Measurements from ENCODE around the gene PRPSAP2.
"Not testable (repeated sequence)": the region's sequence is repeated elsewhere in the genome, so short reads cannot be mapped to it uniquely, and the experiment has no call there.

Gene PRPSAP2

DNA sequence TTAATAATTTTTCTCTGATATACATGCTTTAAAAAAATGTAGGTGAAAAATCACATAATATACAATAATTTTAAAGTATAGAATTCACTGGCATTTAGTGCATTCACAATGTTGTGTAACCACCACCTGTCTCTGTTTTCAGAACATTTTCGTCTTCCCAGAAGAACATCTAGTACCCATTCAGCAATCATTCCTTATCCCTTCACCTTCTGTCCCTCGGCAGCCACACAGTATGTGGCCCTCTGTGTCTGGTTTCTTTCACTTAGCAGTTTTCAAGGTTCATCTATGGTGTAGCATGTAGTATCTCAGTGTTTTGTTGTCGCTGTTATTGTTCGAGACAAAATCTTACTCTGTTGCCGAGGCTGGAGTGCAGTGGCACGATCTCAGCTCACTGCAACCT lies 33.6 kb downstream of the PRPSAP2 start:
- DNase-seq: no peak

DNA sequence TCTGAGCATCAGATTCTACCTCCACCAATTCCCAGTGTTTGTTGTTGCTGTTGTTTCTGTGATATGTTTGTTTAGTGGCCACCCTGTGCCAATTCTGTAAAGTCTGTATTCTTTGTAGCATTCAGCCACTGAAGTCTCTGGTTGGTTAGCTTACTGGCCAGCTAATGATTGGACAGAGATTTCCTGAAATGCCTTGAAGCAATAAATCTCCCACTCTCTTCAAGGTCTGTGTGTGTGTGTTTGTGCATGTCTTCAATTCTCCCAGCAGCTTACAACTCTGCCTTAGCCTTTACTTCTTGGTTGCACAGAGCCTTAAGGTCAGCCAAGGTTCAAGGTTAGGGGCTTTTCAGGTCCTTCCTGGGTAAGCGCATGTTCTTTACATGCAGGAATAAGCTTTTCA lies 38.2 kb downstream of the PRPSAP2 start:
- no peak for DNase-seq

DNA sequence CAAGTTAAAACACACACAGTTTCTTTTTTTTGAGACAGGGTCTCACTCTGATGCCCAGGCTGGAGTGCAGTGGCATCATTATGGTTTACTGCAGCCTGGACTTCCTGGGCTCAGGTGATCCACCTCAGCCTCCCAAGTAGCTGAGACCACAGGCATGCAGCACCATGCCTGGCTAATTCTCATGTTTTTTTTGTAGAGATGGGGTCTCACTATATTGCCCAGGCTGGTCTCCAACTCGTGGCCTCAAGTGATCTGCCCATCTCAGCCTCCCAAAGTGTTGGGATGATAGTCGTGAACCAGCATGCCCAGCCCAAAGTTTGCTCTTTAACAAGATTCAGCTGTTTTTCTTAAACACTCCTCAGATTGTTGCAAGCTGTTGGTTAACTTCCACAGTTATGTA lies 39.0 kb downstream of the PRPSAP2 start:
- no peak for DNase-seq

DNA sequence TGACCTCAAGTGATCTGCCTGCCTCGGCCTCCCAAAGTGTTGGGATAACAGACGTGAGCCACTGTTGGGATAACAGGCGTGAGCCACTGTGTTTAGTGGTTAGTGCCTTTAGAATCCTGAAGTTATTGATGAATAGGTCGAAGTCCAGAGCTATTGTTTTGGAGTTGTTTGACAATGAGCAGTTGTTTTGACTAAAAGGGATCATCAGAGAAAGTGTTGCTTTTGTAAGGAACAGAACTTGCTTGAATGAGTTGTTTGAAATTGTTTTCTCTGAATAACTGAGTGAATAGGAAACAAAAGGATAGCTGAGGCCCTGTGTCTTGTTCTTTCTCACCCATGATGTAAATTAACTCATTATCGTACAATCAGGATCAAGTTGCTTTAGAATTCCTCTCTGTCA lies 46.6 kb downstream of the PRPSAP2 start:
- DNase-seq: no peak

DNA sequence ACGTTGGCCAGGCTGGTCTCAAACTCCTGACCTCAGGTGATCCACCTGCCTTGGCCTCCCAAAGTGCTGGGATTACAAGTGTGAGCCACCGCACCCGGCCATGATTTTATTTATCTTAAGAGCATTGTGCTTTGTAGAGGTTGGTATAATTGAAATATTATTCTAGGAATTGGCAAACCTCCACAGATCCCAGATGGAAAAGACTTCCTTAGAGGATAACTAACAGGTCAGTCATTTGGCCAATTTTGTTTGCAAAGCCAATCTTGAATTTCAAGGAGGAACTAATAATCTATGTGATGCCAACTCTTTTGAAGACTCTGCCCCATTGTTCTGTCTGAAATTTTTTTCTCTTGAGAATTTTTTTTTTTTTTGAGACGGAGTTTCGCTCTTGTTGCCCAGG lies 47.3 kb downstream of the PRPSAP2 start:
- no peak for DNase-seq

DNA sequence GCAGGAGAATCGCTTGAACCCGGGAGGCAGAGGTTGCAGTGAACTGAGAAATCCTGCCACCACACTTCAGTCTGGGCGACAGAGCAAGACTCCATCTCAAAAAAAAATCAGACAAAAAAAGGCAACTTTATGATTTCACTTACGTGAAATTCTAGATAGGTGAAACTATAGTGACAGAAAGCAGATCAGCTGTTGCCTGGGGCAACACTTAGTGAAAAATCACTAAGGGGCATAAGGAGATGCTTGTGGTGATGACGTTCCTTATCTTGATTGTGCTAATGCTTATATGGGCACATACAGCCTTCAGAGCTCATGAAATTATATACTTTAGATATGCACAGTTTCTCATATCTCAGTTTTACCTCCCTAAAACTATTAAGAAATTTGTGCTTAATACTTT lies 52.4 kb downstream of the PRPSAP2 start:
- DNase-seq: no peak

DNA sequence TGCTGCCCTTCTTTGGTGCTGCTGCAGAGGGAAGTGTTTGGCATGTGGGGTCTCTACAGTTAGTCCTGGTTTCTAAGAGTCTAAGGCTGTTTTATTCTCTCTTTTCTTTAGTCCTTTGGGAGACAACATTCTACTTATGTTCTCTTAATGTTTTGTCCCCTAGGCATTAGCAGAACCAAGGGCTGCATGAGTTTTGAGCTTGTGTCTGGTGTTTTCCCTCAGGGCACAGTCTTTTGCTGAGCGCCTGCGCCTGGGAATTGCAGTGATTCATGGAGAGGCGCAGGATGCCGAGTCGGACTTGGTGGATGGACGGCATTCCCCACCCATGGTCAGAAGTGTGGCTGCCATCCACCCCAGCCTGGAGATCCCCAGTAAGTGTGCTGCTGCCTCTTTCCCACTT lies 53.0 kb downstream of the PRPSAP2 start:
- DNase-seq: no peak

DNA sequence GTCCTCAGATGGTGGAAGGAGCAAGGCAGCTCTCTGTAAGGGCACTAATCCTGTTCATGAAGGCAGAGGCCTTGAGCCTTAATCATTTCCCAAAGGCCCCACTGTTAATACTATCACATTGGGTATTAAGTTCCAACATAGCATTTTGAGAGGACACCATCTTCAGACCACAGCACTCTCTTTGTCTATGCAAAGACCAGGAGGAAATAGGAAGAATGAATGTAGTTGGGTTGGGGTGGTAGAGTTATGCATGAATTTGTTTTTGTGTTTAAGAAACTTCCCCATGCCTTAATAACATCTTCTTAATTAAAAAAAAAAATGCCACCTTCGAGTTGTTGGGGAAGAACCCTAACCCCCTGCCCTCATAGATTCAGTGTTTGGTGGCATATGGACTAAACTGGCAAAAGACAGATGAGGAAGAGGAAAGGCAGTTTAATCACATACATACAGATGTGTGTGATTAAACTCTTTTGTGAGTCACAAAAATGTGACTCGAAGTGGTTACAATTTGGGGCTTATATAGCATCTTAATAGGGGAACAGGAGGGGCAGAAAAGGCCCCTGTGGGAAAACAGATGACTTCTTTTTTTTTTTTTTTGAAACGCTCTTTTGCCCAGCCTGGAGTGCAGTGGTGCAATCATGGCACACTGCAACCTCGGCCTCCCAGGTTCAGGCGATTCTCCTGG lies 59.0 kb downstream of the PRPSAP2 start:
- no peak for DNase-seq

DNA sequence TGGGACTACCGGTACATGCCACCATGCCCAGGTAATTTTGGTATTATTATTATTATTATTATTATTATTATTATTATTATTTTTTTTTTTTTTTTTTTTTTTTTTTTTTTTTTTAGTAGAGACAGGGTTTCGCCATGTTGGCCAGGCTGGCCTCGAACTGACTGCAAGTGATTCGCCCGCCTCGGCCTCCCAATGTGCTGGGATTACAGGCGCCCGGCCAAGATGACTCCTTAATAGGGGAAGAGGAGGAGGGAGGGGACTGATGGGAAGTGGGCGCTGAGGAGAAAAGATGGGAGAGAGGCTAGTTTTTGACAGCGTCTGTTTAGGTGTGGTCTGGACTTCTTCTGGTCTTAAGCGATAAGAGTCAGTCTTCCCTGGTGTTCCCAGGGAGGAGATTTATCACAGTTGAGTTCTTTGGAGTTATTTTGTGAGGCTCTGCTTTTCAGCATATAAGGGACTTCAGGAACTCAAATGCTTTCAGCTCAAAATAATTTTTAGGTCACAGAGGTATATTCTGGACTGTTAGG lies 59.6 kb downstream of the PRPSAP2 start:
- no peak for DNase-seq

DNA sequence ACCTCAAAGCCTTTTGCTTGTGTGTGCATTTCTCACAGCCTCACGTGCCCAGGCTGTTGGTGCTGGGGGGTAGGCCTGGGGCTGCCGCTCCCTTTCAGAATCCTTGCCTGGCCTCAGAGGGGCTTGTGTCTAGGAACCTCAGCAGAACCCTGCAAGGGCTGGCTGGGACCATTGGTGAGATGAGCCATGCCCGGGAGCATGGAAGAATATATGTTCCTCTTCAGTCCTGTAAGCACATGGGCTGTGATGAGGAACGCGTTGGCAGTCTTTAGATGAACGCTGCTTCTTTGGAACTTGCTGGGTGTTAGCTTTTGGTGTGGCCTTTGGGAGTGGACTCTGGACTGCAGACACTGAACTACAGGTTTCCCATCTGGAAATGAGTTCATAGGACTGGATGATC lies 62.0 kb downstream of the PRPSAP2 start:
- no peak for DNase-seq

DNA sequence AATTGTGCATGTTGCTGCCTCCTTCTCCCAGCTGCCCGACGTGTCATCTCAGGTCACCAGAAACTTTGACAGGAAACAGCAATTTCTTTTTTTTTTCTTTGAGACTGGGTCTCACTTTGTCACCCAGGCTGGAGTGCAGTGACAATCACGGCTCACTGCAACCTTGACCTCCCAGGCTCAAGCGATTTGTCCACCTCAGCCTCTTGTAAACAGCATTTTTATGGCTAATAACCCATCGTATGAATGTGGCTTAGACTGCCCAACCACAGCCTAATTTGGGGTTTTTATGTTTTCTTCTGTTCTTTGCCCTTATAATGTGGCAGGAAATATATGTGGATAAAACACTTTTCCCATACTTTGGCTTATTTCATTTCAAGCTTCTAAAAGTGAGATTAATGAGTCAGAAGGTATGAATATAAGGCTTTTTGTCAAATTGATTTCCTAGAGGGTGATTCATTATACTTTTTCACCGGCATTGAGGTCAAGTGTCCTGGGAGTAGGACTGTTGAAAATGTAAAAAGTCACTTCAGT lies 63.0 kb downstream of the PRPSAP2 start:
- DNase-seq: no peak

DNA sequence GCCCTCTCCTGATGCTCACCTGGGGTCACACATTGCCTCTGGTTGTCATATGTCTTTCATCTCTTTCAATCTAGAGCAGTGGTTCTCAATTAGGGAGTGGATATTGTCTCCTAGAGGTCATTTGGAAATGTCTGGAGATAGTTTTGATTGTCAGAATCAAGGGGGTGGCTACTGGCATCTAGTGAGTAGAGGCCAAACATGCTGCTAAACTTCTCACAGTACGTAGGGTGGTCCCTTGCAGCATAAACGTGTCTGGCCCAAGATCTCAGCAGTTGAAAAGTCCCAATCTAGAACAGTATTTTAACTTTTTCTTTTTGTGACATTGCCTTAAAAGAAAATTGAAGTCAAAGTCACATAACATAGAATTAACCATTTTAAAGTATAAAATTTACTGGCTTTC lies 63.6 kb downstream of the PRPSAP2 start:
- no peak for DNase-seq

DNA sequence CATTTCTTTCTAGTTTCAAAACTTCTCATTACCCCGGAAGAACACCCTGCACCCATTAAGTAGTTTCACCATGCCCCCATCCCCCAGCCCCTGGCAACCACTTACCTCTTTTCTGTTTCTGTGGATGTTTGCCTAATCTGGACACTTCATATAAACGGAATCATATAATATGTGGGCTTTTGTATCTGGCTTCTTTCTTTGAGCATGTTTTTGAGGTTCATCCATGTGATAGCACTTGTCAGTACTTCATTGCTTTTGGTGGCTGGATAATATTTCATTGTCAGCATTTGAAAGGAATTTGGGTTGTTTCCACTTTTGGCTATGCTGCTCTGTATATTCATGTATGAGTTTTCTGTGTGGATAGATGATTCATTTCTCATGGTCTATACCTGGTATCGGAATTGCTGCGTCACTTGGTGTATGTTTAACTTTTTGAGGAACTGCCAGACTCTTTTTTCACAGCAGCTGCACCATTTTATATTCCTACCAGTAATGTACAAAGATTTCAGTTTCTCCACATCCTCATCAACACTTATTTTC lies 64.1 kb downstream of the PRPSAP2 start:
- DNase-seq: no peak

DNA sequence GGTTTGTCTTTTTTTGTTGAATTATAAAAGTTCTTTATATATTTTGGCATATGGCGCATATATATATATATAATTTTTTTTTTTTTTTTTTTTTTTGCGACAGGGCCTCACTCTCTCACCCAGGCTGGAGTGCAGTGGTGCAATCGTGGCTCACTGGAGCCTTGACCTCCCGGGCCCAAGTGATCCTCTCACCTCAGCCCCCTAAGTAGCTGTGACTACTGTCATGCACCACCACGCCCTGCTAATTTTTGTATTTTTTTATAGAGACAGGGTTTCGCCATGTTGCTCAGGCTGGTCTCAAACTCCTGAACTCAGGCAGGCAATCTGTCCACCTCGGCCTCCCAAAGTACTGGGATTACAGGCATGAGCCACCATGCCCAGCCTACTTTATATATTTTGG lies 64.7 kb downstream of the PRPSAP2 start:
- not testable (repeated sequence) for DNase-seq

DNA sequence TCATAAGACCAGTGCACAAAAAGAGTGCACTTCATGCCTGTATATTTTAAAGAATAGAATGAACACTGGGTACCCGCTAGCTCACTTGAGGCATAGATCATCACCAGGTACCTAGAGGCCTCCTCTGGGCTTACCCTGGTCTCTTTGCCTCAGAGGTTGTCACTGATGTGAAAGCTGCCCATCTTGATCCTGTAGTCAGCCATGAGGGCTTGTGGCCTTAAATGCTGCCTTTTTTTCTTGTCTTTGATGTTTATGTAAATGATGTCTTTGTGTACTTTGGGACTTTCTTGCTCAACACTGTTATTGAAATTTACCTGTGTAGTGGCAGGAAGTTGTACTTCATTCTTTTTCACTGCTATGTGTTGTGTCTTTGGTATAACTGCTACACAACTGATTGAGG lies 67.3 kb downstream of the PRPSAP2 start:
- DNase-seq: no peak

DNA sequence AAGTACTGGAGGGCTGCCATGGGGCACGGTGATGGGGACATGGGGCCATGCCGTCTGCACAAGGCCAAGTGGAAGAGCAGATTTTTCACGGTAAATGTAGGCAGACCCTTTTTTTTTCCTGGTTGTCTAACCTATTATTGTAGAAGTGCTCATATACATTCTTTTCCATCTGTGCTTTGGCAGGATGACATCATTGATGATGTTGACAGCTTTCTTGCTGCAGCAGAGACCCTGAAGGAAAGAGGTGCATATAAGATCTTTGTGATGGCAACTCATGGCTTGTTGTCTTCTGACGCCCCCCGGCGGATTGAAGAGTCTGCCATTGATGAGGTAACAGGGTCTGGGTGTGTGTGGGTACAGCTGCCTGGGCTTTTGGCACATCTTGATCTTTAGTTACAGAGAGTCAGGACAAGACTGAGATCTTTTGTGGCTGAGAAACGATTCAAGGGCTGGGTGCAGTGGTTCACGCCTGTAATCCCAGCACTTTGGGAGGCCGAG lies 70.7 kb downstream of the PRPSAP2 start:
- DNase-seq: no peak

DNA sequence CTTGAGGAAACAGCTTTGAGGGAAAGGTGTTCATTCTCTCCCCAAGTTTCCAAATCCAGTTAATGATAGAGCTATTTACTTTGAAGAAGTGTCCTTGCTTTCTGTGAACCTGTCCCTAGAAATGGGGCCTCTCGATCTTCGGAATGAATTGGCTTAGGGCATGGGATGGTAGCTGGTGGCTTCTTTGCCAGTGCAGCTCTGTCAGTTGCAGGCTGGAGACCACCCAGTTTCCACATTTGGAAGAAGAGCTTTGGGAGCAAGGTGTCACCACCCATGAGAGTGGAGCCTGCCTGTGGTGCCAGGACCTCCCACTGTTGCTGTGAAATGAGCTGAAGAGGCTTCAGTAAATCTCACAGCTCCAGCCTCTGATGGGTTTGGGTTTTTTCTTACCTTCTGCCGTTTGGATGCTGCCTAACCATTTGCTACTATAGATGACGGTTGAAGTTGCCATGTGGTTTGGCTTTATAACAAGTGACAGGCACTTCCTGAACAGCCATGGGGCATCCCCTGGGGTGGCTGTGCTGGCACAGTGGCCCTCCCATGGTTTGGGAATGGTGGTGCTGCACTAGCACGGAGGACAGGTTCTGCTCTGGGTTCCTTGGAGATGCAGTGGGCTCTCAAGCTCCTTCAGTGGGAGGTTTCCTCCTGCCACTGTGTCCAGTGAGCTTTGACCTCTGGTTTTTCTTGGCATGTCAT lies 74.6 kb downstream of the PRPSAP2 start:
- no peak for DNase-seq

DNA sequence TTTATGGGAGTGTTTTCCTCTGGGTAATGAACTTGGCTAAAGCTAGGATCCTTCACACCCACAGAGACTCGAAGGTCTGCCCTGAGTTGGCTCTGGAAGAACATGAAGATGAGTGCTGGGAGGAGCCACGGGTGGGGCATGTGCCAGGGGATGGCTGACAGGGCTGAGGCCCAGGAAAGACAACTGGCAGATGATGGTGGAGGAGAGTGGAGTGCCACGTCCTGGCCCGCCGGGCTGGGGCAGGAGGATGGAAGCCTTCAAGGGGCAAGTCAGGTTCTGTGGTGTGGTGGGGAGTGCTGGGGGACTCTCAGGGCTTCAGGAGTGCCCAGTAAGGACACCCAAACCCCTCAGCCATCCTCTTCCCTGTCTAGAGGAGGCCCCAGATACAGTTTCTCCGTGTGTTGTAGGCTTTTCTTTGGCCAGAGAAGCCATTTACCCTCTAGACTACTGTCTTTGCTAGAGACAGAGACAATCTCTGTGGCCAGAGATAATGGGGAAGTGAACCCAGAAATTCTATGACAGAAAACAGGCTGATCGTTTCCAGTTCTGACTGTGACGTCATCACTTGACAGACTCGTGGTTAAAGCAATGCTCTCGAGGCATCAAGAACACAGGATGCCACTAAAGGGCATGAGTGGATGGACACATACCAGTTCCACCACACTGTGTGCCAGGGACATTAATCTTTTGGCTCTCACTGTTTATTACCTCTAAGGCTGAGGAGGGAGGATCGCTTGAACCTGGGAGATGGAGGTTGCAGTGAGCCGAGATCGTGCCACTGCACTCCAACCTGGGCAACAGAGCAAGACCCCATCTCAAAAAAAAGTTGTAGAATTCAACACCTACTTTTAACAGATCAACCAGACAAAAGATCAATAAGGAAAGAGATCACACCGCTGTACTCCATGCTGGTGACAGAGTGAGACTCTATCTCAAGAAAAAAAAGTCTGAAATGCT lies 75.4 kb downstream of the PRPSAP2 start:
- no peak for DNase-seq

DNA sequence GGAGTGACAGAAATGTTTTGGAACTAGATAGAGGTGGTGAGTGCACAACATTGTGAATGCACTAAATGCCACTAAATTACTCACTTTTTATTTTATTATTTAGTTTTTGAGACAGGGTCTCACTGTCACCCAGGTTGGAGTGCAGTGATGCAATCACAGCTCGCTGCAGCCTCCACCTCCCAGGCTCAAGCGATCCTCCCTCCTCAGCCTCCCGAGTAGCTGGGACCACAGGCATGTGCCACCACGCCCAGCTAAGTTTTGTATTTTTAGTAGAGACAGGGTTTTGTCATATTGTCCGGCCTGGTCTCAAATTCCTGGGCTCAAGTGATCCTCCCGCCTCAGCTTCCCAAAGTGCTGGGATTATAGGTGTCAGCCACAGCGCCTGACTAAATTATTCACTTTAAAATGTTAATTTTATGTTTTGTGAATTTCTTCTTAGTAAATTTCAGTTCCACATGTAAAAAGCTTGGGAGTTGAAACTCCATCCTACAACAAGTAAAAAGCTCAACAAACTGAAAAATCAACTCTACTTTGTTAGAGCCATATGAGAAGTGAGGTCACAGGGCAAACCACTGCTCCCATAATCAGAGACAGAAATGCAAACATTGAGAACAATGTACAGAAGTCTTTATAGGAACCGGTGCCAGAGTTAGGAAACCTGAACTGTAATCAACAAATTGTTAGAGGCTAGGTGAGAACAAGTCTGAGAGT lies 80.2 kb downstream of the PRPSAP2 start:
- no peak for DNase-seq

DNA sequence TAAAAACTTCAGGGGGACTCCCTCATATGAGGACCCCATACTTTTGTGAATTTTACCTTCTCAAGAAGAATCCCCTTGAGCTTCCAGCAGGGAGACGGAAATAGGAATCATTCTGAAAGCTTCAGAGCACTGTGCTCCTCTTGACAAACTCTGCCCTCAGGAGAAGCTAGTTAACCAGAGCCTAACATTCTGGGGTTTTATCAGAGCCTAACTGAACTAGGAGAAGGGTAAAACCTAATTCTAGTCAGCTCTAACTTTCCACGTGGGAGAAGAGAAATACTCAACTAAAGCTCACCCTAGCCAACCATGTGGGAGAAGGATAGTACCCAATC lies 80.7 kb downstream of the PRPSAP2 start:
- DNase-seq: no peak

DNA sequence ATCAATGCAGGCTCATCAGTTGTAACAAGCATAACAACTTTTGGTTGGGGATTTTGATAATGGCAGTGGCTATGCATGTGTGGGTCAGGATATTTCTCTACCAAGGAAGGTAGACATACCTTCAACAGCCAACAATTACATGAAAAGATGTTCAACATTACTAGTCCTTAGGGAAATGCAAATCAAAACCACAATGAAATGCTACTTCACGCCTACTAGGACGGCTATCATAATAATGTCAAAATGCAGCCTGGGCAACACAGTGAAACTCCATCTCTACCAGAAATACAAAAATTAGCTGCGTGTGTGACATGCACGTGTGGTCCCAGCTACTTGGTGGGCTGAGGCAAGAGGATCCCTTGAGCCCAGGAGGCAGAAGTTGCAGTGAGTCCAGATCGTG lies 86.7 kb downstream of the PRPSAP2 start:
- no peak for DNase-seq

DNA sequence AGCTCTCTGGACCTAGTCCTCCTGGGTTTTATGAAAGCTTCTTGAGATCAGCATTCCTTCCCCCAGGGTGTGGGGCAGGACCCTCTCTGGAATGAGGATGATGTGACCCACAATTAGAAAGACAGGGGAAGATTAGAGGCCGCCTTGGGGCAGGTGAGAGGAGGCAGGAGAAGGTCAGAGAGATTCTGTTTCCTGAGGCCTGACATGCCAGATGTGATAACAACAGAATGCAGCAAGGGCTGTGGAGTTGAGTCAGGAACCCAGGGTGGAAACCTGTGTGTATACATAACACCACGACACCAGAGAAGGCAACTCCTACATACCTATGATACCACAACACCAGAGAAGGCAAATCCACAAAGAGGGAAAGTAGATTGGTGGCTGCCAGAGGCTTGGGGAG lies 88.6 kb downstream of the PRPSAP2 start:
- no peak for DNase-seq

All from NCI-H1048 (cell line).